ENCODE results near the gene LRG1. TPM values are rescaled to one million over a fixed set of nuclear protein-coding genes. Genes with fewer than 3 reads are reported as not detected.

LRG1 gene
- total and polyA plus RNA-seq, 8 donors = 0.58 to 17.9 (median 0.87) TPM

DNA sequence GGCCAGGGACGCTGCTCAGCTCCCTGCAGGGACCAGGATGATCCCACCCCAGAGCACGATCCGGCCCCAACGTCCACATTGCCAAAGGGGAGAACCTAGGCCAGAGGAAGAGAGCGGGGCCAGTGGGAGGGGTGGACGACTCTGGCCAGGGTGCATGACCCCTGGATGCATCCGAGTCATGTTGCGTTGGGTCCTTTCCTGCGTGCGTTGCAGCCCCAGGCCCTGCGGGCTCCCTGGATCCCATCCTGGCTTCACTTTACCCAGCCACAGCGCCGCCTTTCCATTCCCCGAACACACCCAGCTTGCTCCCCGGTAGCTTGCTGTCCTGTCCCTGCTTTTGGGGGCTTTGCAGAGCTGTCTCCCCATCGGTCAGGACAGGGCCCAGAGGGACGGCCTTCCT, 32.0 kb downstream of the LRG1 start:
- Histone ChIP-seq H3K27ac (no peak overlapping the region), H3K9me3 (no peaks in the 10 kb centered on the region), H3K4me1 (no peaks in the 10 kb centered on the region), H3K4me3 (no peak overlapping the region), H3K27me3 (no peaks in the 10 kb centered on the region), H3K36me3 (peaks cover 0 to 33% of the 10 kb centered on the region in 2 donors)
- TF ChIP-seq, protein P1, sequence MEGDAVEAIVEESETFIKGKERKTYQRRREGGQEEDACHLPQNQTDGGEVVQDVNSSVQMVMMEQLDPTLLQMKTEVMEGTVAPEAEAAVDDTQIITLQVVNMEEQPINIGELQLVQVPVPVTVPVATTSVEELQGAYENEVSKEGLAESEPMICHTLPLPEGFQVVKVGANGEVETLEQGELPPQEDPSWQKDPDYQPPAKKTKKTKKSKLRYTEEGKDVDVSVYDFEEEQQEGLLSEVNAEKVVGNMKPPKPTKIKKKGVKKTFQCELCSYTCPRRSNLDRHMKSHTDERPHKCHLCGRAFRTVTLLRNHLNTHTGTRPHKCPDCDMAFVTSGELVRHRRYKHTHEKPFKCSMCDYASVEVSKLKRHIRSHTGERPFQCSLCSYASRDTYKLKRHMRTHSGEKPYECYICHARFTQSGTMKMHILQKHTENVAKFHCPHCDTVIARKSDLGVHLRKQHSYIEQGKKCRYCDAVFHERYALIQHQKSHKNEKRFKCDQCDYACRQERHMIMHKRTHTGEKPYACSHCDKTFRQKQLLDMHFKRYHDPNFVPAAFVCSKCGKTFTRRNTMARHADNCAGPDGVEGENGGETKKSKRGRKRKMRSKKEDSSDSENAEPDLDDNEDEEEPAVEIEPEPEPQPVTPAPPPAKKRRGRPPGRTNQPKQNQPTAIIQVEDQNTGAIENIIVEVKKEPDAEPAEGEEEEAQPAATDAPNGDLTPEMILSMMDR (IDR thresholded peaks at IDR 0.05) = no peak
- intact Hi-C loops (cut with DNase I) = no loop called here
- ATAC-seq = no peak
- no peak for DNase-seq

DNA sequence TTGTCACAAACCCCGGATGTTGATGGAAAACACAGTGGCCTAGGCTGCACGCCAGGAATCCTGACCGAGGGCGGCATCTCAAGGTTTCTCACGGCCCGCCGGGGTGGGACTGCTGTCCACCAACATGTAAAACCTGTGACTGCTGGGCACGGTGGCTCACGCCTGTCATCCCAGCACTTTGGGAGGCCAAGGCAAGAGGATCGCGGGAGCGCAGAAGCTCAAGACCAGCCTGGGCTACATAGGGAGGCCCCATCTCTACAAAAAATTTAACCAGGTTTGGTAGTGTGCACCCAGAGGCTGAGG, 32.7 kb downstream of the LRG1 start:
- peaks cover 0 to 40% of the 10 kb centered on the region in 2 donors for H3K36me3 ChIP-seq
- no peak overlapping the region for H3K27ac ChIP-seq
- TF ChIP-seq, protein P1 (IDR thresholded peaks at IDR 0.05) = no peak
- ATAC-seq (no peak), DNase-seq (no peak)
- H3K9me3 ChIP-seq = no peaks in the 10 kb centered on the region
- no peaks in the 10 kb centered on the region for H3K4me1 ChIP-seq
- intact Hi-C loops (cut with DNase I) = no loop called here
- no peaks in the 10 kb centered on the region for H3K27me3 ChIP-seq
- H3K4me3 ChIP-seq = no peak overlapping the region

DNA sequence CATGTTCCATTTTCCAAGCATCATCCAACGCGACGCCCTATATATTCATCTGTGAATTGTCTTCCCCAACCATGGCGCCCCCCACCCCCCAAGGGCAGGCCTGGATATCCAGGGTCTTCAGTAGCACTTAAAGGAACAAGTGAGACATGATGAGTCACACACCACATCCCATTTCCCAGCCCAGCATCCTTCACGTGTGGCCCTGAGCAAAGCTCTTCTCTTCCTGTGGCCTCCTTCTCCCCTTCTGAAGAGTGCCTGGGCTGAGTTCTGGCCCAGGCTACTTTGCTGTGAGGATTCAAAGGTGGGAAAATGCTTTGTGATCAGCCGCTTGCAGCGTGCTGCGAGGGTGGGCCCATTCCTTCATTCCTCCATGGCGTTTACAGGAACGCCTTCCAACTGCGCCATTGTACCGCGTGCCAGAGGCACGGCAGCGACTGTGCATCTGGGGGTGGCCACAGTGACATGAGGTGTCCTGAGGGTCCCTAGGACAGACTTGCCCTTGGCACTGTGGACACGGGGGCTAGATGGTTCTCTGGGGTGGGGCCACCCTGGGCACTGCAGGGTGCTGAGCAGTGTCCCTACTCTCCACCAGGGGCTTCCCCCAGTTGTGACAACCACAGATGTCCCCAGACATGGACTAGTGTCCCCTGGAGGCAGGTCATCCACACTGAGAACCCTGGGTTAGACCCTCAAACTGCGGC, 33.2 kb downstream of the LRG1 start:
- intact Hi-C loops (cut with DNase I) = no loop called here
- no peak overlapping the region for H3K27ac ChIP-seq
- no peaks in the 10 kb centered on the region for H3K9me3 ChIP-seq
- no peak overlapping the region for H3K4me3 ChIP-seq
- no peak for ATAC-seq
- peaks cover 0 to 45% of the 10 kb centered on the region in 2 donors for H3K36me3 ChIP-seq
- TF ChIP-seq, protein P1 (IDR thresholded peaks at IDR 0.05) = no peak
- DNase-seq = no peak
- no peaks in the 10 kb centered on the region for H3K27me3 ChIP-seq
- H3K4me1 ChIP-seq = no peaks in the 10 kb centered on the region

DNA sequence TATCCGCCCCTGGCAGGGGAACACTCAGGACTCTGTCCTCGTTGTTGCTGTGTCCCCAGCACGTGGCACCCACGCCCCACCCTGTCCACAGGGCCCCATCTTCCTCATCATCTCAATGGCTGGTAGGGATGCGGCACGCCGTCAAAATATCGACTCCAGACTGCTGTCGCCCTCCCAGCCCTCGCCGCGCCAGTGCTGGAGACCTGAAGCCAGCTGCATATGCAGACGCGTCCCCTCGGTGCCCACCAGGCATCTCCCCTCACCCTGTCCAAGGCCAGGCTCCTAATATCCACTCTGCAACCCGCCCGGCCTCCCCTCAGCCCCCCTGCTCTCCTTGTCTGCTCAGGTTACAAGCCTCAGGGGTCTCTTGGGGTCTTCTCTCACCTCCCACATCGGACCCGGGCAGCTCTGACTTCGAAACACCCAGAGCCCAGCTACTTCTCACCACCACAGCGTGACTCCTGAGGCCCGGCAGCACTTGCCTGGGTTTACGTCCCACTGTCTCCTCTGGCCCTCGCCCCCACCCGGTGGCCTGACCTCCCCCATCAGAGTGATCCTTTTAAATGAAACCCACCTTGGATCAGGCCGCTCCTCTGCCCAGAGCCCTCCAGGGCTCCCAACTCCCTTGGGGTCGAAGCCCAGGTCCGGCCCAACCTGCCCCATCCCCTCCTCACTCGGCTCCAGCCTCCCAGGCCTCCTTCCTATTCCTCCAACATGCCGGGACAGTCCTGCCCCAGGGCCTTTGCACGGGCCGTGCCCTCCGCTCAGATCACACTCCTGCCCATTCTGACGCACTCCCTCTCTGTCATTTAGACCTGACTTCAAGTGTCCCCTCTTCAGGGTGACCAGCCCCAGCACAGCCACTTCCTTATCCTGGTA, 34.0 kb downstream of the LRG1 start:
- peaks cover 0 to 53% of the 10 kb centered on the region in 2 donors for H3K36me3 ChIP-seq
- H3K9me3 ChIP-seq = no peaks in the 10 kb centered on the region
- intact Hi-C loops (cut with DNase I) = no loop called here
- no peak overlapping the region for H3K27ac ChIP-seq
- no peaks in the 10 kb centered on the region for H3K27me3 ChIP-seq
- TF ChIP-seq, protein P1 (IDR thresholded peaks at IDR 0.05) = no peak
- no peaks in the 10 kb centered on the region for H3K4me1 ChIP-seq
- DNase-seq (no peak), ATAC-seq (no peak)
- no peak overlapping the region for H3K4me3 ChIP-seq

DNA sequence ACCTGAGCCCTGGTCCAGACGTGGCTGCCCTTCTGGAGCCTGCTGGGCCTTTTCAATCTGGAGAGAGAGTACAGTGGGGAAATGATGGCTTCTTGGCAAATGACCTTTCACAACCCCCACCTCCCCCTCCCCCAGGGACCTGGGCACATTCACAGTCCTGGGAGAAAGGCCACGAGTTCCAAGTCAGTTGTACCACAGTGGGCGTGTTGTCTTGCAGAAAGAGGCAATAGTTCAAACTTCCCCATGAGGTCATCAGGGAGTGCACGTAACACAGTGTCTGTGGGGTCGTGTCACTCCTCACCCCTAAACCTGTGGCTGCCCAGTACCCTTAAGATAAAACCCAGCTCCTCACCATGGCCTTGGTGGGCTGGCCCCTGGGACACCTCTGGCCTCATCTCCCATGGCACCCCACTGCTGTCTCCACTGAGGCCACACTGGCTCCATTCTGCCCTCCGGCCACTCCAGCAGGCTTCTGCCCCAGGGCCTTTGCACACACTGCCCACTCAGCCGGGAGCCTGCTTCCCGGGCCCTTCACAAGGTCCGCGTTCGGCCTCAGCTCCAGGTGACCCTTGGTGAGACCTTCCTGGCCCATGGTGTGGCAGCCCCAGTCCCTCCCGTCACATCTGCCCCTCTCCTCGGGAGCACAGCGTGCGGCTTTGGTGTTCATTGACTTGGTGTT, 34.8 kb downstream of the LRG1 start:
- peaks cover 0 to 61% of the 10 kb centered on the region in 2 donors for H3K36me3 ChIP-seq

More for the DNA sequence above, 34.8 kb downstream of the LRG1 start:
- intact Hi-C loops (cut with DNase I) = no loop called here
- Histone ChIP-seq H3K27ac (no peak overlapping the region), H3K4me3 (no peak overlapping the region), H3K27me3 (no peaks in the 10 kb centered on the region), H3K9me3 (no peaks in the 10 kb centered on the region), H3K4me1 (no peaks in the 10 kb centered on the region)
- ATAC-seq (no peak), DNase-seq (no peak)
- TF ChIP-seq, protein P1 (IDR thresholded peaks at IDR 0.05) = no peak

Data from left lung (tissue), 10 donors.